HepG2 (cell line): ENCODE results near the gene HOXA13.

Experiments
- ATF7-NPFF ChIP-seq: sonication (generic); formaldehyde crosslinking; IDR thresholded peaks from 2 replicates; pipeline ENCODE4 v1.8.1; 2023; ENCODE audit warnings: mild to moderate bottlenecking, low read depth, missing genetic modification reagents, moderate library complexity
- MXI1 ChIP-seq: IDR thresholded peaks from 3 replicates; pipeline ENCODE4 v1.6.1; 2012; ENCODE audit warnings: low read depth, low read length, inconsistent platforms, borderline replicate concordance
- ZNF121 ChIP-seq: sonication (generic); formaldehyde crosslinking; IDR thresholded peaks from 2 replicates; pipeline ENCODE4 v1.5.0; 2020; ENCODE audit warnings: mild to moderate bottlenecking, missing genetic modification reagents
- ZNF513 ChIP-seq: sonication (generic); formaldehyde crosslinking; conservative IDR thresholded peaks from 2 replicates; pipeline ENCODE4 v1.5.0; 2020; ENCODE audit warnings: missing genetic modification reagents
- ZNF839 ChIP-seq: sonication (generic); formaldehyde crosslinking; IDR thresholded peaks from 2 replicates; pipeline ENCODE4 v1.4.0; 2020; ENCODE audit warnings: missing genetic modification reagents, mild to moderate bottlenecking, borderline replicate concordance
- TF ChIP-seq, protein P1 (sequence below): sonication (generic); formaldehyde crosslinking; IDR thresholded peaks from 2 replicates; pipeline ENCODE4 v1.8.0; 2022; ENCODE audit warnings: mild to moderate bottlenecking, missing genetic modification reagents; ENCODE audit not compliant: insufficient replicate concordance
- TF ChIP-seq, protein P2 (sequence below): sonication (generic); formaldehyde crosslinking; IDR thresholded peaks from 2 replicates; pipeline ENCODE4 v1.5.0; 2020; ENCODE audit warnings: mild to moderate bottlenecking, missing genetic modification reagents, moderate library complexity
- TF ChIP-seq, protein P3 (sequence below): sonication (generic); formaldehyde crosslinking; IDR thresholded peaks from 2 replicates; pipeline ENCODE4 v1.4.0; 2020; ENCODE audit warnings: low read depth, missing genetic modification reagents

DNA sequence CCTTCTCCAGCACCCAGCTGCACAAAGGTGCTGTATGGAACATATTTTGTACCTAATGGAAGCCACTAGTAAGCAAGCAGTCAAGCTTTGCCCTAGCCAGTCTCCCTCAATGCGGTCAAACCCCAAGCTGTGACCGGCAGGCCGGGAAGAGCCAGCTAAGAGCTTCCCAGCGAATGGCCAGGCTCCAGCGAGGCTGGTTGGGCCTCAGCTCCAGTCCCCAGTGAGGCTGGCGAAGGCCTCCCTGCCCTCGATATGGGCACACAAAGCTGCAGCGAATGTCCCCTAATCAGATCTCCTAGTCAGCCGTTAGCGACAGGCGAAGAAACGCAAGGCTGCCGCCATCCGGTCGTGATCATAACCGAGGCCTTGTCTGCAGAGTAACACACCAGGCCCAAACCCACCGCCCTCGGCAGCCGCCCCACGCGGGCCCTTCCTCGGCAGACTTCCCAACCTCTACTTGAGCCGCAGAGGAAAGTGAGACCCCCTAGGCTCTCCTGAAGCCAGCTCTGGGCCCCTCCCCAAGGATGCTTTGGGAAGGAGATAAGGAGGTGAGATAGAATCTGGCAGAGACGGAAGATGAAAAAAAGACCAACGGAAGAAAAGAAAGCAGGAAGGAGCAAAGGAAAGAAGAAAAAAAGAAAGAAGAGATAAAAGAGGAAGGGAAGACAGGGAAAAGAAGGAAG, 31.5 kb downstream of the HOXA13 start:
- TF ChIP-seq MXI1, result no peak
- TF ChIP-seq, protein P1, sequence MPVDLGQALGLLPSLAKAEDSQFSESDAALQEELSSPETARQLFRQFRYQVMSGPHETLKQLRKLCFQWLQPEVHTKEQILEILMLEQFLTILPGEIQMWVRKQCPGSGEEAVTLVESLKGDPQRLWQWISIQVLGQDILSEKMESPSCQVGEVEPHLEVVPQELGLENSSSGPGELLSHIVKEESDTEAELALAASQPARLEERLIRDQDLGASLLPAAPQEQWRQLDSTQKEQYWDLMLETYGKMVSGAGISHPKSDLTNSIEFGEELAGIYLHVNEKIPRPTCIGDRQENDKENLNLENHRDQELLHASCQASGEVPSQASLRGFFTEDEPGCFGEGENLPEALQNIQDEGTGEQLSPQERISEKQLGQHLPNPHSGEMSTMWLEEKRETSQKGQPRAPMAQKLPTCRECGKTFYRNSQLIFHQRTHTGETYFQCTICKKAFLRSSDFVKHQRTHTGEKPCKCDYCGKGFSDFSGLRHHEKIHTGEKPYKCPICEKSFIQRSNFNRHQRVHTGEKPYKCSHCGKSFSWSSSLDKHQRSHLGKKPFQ (CRISPR knock-in tag), result no peak
- TF ChIP-seq, protein P2, sequence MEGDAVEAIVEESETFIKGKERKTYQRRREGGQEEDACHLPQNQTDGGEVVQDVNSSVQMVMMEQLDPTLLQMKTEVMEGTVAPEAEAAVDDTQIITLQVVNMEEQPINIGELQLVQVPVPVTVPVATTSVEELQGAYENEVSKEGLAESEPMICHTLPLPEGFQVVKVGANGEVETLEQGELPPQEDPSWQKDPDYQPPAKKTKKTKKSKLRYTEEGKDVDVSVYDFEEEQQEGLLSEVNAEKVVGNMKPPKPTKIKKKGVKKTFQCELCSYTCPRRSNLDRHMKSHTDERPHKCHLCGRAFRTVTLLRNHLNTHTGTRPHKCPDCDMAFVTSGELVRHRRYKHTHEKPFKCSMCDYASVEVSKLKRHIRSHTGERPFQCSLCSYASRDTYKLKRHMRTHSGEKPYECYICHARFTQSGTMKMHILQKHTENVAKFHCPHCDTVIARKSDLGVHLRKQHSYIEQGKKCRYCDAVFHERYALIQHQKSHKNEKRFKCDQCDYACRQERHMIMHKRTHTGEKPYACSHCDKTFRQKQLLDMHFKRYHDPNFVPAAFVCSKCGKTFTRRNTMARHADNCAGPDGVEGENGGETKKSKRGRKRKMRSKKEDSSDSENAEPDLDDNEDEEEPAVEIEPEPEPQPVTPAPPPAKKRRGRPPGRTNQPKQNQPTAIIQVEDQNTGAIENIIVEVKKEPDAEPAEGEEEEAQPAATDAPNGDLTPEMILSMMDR (CRISPR knock-in tag), result no peak
- no peak for TF ChIP-seq ZNF839 (CRISPR knock-in tag)
- no peak for TF ChIP-seq ATF7-NPFF (CRISPR knock-in tag)
- no peak for TF ChIP-seq ZNF513 (CRISPR knock-in tag)
- TF ChIP-seq, protein P3, sequence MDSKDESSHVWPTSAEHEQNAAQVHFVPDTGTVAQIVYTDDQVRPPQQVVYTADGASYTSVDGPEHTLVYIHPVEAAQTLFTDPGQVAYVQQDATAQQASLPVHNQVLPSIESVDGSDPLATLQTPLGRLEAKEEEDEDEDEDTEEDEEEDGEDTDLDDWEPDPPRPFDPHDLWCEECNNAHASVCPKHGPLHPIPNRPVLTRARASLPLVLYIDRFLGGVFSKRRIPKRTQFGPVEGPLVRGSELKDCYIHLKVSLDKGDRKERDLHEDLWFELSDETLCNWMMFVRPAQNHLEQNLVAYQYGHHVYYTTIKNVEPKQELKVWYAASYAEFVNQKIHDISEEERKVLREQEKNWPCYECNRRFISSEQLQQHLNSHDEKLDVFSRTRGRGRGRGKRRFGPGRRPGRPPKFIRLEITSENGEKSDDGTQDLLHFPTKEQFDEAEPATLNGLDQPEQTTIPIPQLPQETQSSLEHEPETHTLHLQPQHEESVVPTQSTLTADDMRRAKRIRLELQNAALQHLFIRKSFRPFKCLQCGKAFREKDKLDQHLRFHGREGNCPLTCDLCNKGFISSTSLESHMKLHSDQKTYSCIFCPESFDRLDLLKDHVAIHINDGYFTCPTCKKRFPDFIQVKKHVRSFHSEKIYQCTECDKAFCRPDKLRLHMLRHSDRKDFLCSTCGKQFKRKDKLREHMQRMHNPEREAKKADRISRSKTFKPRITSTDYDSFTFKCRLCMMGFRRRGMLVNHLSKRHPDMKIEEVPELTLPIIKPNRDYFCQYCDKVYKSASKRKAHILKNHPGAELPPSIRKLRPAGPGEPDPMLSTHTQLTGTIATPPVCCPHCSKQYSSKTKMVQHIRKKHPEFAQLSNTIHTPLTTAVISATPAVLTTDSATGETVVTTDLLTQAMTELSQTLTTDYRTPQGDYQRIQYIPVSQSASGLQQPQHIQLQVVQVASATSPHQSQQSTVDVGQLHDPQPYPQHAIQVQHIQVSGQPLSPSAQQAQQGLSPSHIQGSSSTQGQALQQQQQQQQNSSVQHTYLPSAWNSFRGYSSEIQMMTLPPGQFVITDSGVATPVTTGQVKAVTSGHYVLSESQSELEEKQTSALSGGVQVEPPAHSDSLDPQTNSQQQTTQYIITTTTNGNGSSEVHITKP (CRISPR knock-in tag), result no peak
- no peak for TF ChIP-seq ZNF121
